H1 (cell line): ENCODE measurements around the gene CNOT9. TPM values are rescaled to one million over a fixed set of nuclear protein-coding genes. Genes with fewer than 3 reads are reported as not detected.

Source experiments
- CTCF ChIA-PET: fragments of 300-600 bp; sonication (Branson Sonifier 250); formaldehyde crosslinking; loops from one replicate; lab custom pipeline; 2021; ENCODE audit not compliant: partially characterized antibody; lab: Charles Lee
- POLR2A ChIA-PET: fragments of 300-600 bp; sonication (Branson Sonifier 250); formaldehyde crosslinking; loops from one replicate; lab custom pipeline; 2021; ENCODE audit warnings: inconsistent platforms; ENCODE audit not compliant: partially characterized antibody; lab: Charles Lee
- DNase-seq, 2 experiments: peaks; one replicate each; pipeline versions ENCODE4 v3.0.0 to v3.0.0-alpha.2; 2010 to 2022; ENCODE audit warnings: low spot score in 2 of 2, low read depth in 1 of 2, mixed read lengths in 1 of 2
- FAIRE-seq: peaks from 2 replicates; lab custom pipeline; 2011; peaks lifted over from hg19 to GRCh38; lab: Jason Lieb, UNC
- H2AFZ ChIP-seq: 2 replicates; pipeline ENCODE4 v1.8.1; 2012; ENCODE audit warnings: low read length, inconsistent platforms
- H2AK5ac ChIP-seq: 2 replicates; pipeline ENCODE4 v1.6.1; 2013; ENCODE audit warnings: low read depth, low read length
- H2BK120ac ChIP-seq: replicated peaks from 2 replicates; pipeline ENCODE3; 2013; ENCODE audit warnings: low read depth, low read length, inconsistent platforms
- H2BK12ac ChIP-seq: 2 replicates; pipeline ENCODE4 v1.6.1; 2013; ENCODE audit warnings: low read depth, low read length
- H2BK15ac ChIP-seq: 2 replicates; pipeline ENCODE4 v1.6.1; 2013; ENCODE audit warnings: low read length
- H2BK20ac ChIP-seq: 2 replicates; pipeline ENCODE4 v1.6.1; 2013; ENCODE audit warnings: low read length
- H2BK5ac ChIP-seq: 2 replicates; pipeline ENCODE4 v1.6.1; 2013; ENCODE audit warnings: low read depth, low read length
- H3K14ac ChIP-seq: 2 replicates; pipeline ENCODE4 v1.6.1; 2013; ENCODE audit warnings: inconsistent platforms; ENCODE audit not compliant: insufficient read length
- H3K18ac ChIP-seq: 2 replicates; pipeline ENCODE4 v1.6.1; 2013; ENCODE audit warnings: low read length; ENCODE audit errors: extremely low read depth
- H3K23ac ChIP-seq: 2 replicates; pipeline ENCODE4 v1.6.1; 2013; ENCODE audit warnings: inconsistent platforms; ENCODE audit not compliant: insufficient read length
- H3K23me2 ChIP-seq: 2 replicates; pipeline ENCODE4 v1.6.1; 2013; ENCODE audit warnings: low read depth, low read length
- H3K27ac ChIP-seq: 2 replicates; pipeline ENCODE4 v1.6.1; 2011; ENCODE audit warnings: low read depth, low read length, inconsistent platforms
- H3K27me3 ChIP-seq, 4 experiments: replicated peaks in 1 of 4; 1 replicate in 1 of 4; 2 replicates in 3 of 4; pipeline versions ENCODE4 v1.6.1 to v1.8.1; 2011 to 2013; ENCODE audit warnings: low read length in 3 of 4, mild to moderate bottlenecking in 3 of 4, inconsistent platforms in 2 of 4, mixed read lengths in 2 of 4, moderate library complexity in 1 of 4; ENCODE audit not compliant: control insufficient read depth in 3 of 4, insufficient read depth in 3 of 4; ENCODE audit errors: extremely low read depth in 1 of 4
- H3K36me3 ChIP-seq, 4 experiments: 2 replicates each; pipeline versions ENCODE4 v1.6.1 to v1.8.1; 2011 to 2013; ENCODE audit warnings: mild to moderate bottlenecking in 4 of 4, low read length in 3 of 4, moderate library complexity in 2 of 4, control low read depth in 1 of 4, inconsistent platforms in 1 of 4; ENCODE audit not compliant: insufficient read depth in 4 of 4, control insufficient read depth in 2 of 4
- H3K4ac ChIP-seq: replicated peaks from 2 replicates; pipeline ENCODE3; 2013; ENCODE audit warnings: low read length, low read depth, mixed read lengths, inconsistent platforms; ENCODE audit not compliant: insufficient read length
- H3K4me1 ChIP-seq, 4 experiments: replicated peaks in 1 of 4; 1 replicate in 1 of 4; 2 replicates in 3 of 4; pipeline versions ENCODE4 v1.6.1 to v1.8.1; 2011 to 2013; ENCODE audit warnings: low read length in 3 of 4, inconsistent platforms in 2 of 4, mixed read lengths in 1 of 4; ENCODE audit not compliant: insufficient read depth in 4 of 4, control insufficient read depth in 3 of 4
- H3K4me2 ChIP-seq, 2 experiments: 2 replicates each; pipeline versions ENCODE4 v1.6.1 to v1.8.1; 2011 to 2013; ENCODE audit warnings: low read depth in 2 of 2, low read length in 2 of 2, control low read depth in 1 of 2, inconsistent platforms in 1 of 2, mild to moderate bottlenecking in 1 of 2; ENCODE audit not compliant: insufficient read depth in 1 of 2
- H3K4me3 ChIP-seq, 4 experiments: fragments of 200-600, 300-600 bp in 1 of 4; sonication (generic), shearing (Covaris generic), sonication (Bioruptor Twin) in 1 of 4; 2 replicates each; pipeline versions ENCODE4 v1.5.1 to v1.8.1; 2011 to 2016; ENCODE audit warnings: low read length in 4 of 4, low read depth in 3 of 4, control low read depth in 2 of 4, inconsistent platforms in 2 of 4, mild to moderate bottlenecking in 2 of 4, mixed read lengths in 1 of 4, moderate library complexity in 1 of 4; ENCODE audit not compliant: insufficient read depth in 2 of 4; ENCODE audit errors: extremely low read depth in 1 of 4
- H3K56ac ChIP-seq: replicated peaks from 2 replicates; pipeline ENCODE3; 2013; ENCODE audit warnings: low read depth, mild to moderate bottlenecking, mixed read lengths, low read length, inconsistent platforms; ENCODE audit not compliant: insufficient read length
- H3K79me1 ChIP-seq: 2 replicates; pipeline ENCODE4 v1.6.1; 2013; ENCODE audit warnings: low read depth, low read length, control low read depth
- H3K79me2 ChIP-seq, 2 experiments: 2 replicates each; pipeline versions ENCODE4 v1.6.1 to v1.8.1; 2012 to 2013; ENCODE audit warnings: low read length in 2 of 2, mild to moderate bottlenecking in 2 of 2, inconsistent platforms in 1 of 2; ENCODE audit not compliant: insufficient read depth in 2 of 2, control insufficient read depth in 1 of 2
- H3K9ac ChIP-seq, 4 experiments: replicated peaks in 1 of 4; 1 replicate in 1 of 4; 2 replicates in 3 of 4; pipeline versions ENCODE4 v1.6.1 to v1.8.1; 2011 to 2013; ENCODE audit warnings: low read depth in 3 of 4, low read length in 3 of 4, control low read depth in 2 of 4, mild to moderate bottlenecking in 2 of 4, moderate library complexity in 2 of 4, inconsistent platforms in 1 of 4; ENCODE audit errors: extremely low read depth in 1 of 4
- H3K9me3 ChIP-seq, 2 experiments: 2 replicates each; pipeline versions ENCODE4 v1.6.1 to v1.8.1; 2012 to 2013; ENCODE audit warnings: mild to moderate bottlenecking in 2 of 2, moderate library complexity in 2 of 2, control low read depth in 1 of 2, inconsistent platforms in 1 of 2, low read depth in 1 of 2, low read length in 1 of 2, mixed read lengths in 1 of 2; ENCODE audit not compliant: insufficient read depth in 2 of 2
- H4K20me1 ChIP-seq, 2 experiments: replicated peaks in 1 of 2; 2 replicates each; pipeline versions ENCODE3 to v1.8.1; 2011 to 2013; ENCODE audit warnings: inconsistent platforms in 2 of 2, low read length in 2 of 2, mild to moderate bottlenecking in 1 of 2; ENCODE audit not compliant: insufficient read depth in 2 of 2, control insufficient read depth in 1 of 2
- H4K5ac ChIP-seq: 2 replicates; pipeline ENCODE4 v1.6.1; 2013; ENCODE audit warnings: low read length, low read depth, mixed read lengths, inconsistent platforms; ENCODE audit not compliant: insufficient read length
- H4K8ac ChIP-seq: 2 replicates; pipeline ENCODE4 v1.8.0; 2013; ENCODE audit warnings: mild to moderate bottlenecking, moderate library complexity, low read length, inconsistent platforms; ENCODE audit not compliant: insufficient read depth; ENCODE audit errors: extremely low read depth
- H4K91ac ChIP-seq: replicated peaks from 2 replicates; pipeline ENCODE3; 2013; ENCODE audit warnings: low read length, mixed read lengths, inconsistent platforms; ENCODE audit not compliant: insufficient read length
- HDAC2 ChIP-seq, 2 experiments: fragments of 300-600 bp in 1 of 2; sonication (generic) in 1 of 2; IDR thresholded peaks; 2 replicates each; pipeline ENCODE4 v1.6.1; 2011 to 2012; ENCODE audit warnings: low read depth in 2 of 2, low read length in 2 of 2, mild to moderate bottlenecking in 2 of 2, moderate library complexity in 2 of 2, borderline replicate concordance in 1 of 2, inconsistent platforms in 1 of 2
- YY1 ChIP-seq: IDR thresholded peaks from 2 replicates; pipeline ENCODE4 v1.6.1; 2011; ENCODE audit warnings: low read depth, mild to moderate bottlenecking, low read length
- WGBS, 2 experiments: shearing (Covaris generic) in 1 of 2; methylation state at CpG; one replicate each; pipeline versions ENCODE4 v1.1.6 to v1.1.7; 2013 to 2015; ENCODE audit warnings: low lambda C conversion rate in 2 of 2, mixed read lengths in 2 of 2, inconsistent platforms in 1 of 2, low coverage in 1 of 2, missing lambda C conversion rate in 1 of 2; ENCODE audit not compliant: insufficient replicate concordance in 2 of 2, insufficient coverage in 1 of 2, insufficient read length in 1 of 2; ENCODE audit errors: extremely low coverage in 1 of 2, missing lambda C conversion rate in 1 of 2; 5-methylcytosine and 5-hydroxymethylcytosine counted together
- polyA plus RNA-seq, 7 experiments: library from polyadenylated mRNA; depleted of rRNA in 3 of 7; stranded (reverse) in 5 of 7; unstranded in 2 of 7; fragments of >200 nt in 5 of 7; fragments of 200-250 nt in 2 of 7; gene quantifications; 1 replicate in 5 of 7; 2 replicates in 1 of 7; 4 replicates in 1 of 7; pipeline versions ENCODE4 v1.2.1 to v1.2.3, GENCODE V29; 2011 to 2013; ENCODE audit warnings: missing spikeins in 2 of 7, mixed read lengths in 2 of 7
- total RNA-seq: library from RNA; stranded (reverse); fragmentation: NEBNext Ultra II Directional; extraction: Animal tissue kit (Norgen Biotek cat#: 25700); gene quantifications from 2 replicates; pipeline ENCODE4 v1.2.1, GENCODE V29; 2021

CNOT9 gene
- total and polyA plus RNA-seq, 2 of the 8 experiments (the other 6 are each of a cell fraction or from before 2014, with no cell fraction given) = 79.3 to 81.2 TPM

DNA sequence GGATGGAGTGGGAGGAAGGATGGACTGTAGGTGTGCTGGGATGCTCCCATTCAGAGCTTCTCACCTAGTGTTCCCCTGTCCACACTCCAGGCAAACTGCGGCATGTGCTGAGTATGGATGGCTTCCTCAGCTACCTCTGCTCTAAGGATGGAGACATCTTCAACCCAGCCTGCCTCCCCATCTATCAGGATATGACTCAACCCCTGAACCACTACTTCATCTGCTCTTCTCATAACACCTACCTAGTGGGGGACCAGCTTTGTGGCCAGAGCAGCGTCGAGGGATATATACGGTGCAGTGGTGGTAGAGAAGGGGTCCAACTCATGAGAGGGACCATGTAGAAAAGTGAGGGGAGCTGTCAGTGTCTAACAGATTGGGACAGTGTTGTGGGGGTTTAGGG, 59.3 kb downstream of the CNOT9 start:
- Histone ChIP-seq H3K27me3 (no peaks in the 10 kb centered on the region; a peak in 1 of 7 replicates), H3K23me2 (no peaks in the 10 kb centered on the region), H3K4me3 (no peak overlapping the region), H4K5ac (no peak overlapping the region), H3K9ac (no peak overlapping the region), H3K79me2 (no peaks in the 10 kb centered on the region), H3K36me3 (no peaks in the 10 kb centered on the region), H2AK5ac (0 out of 2 replicates have a peak overlapping the region, but pooled peaks have one; percentile 65), H3K4ac (no peak overlapping the region), H2BK12ac (no peak overlapping the region), H3K23ac (no peak overlapping the region), H3K18ac (no peak overlapping the region), H2AFZ (no peak overlapping the region), H3K56ac (no peak overlapping the region), H3K9me3 (no peaks in the 10 kb centered on the region), H3K27ac (no peak overlapping the region), H4K8ac (no peak overlapping the region), H4K91ac (no peak overlapping the region), H3K4me1 (no peaks in the 10 kb centered on the region), H3K79me1 (no peaks in the 10 kb centered on the region), H3K14ac (no peak overlapping the region), H4K20me1 (no peaks in the 10 kb centered on the region), H2BK5ac (no peak overlapping the region), H2BK20ac (no peak overlapping the region), H2BK120ac (no peak overlapping the region), H2BK15ac (no peak overlapping the region), H3K4me2 (no peak overlapping the region)
- no peak for TF ChIP-seq HDAC2 (IDR thresholded peaks at IDR 0.05; ENCODE audit: borderline replicate concordance in 1 of 2, low read depth in 2 of 2, low read length in 2 of 2)
- no peak for TF ChIP-seq YY1
- ChIA-PET POLR2A (interaction anchor here (0.9 to 1.3 kb wide), 4 partner anchors 15 to 30 kb away, joined by 3 to 4 read pairs (median 4); partner anchors contain the start of gene PLCD4), CTCF (interaction anchor here (1.1 to 1.7 kb wide), 5 partner anchors 17 to 31 kb away, joined by 3 to 6 read pairs (median 4); no protein-coding TSS in a partner anchor)
- no peak for FAIRE-seq
- WGBS, 2 experiments = 93% methylated on average over 4 of the region's 4 CpGs; no CpG with 5 or more reads in 1 of the 2 experiments
- DNase-seq = no peak
